HG02885 (cell line): Measurements from ENCODE around the gene MT1H.

Experiments
- ATAC-seq: cut with Tn5 transposase; IDR thresholded peaks from one replicate; pipeline ENCODE4 v1.9.1; 2021; ENCODE audit warnings: mild to moderate bottlenecking; ENCODE audit not compliant: unreplicated experiment, poor library complexity

MT1H gene

DNA sequence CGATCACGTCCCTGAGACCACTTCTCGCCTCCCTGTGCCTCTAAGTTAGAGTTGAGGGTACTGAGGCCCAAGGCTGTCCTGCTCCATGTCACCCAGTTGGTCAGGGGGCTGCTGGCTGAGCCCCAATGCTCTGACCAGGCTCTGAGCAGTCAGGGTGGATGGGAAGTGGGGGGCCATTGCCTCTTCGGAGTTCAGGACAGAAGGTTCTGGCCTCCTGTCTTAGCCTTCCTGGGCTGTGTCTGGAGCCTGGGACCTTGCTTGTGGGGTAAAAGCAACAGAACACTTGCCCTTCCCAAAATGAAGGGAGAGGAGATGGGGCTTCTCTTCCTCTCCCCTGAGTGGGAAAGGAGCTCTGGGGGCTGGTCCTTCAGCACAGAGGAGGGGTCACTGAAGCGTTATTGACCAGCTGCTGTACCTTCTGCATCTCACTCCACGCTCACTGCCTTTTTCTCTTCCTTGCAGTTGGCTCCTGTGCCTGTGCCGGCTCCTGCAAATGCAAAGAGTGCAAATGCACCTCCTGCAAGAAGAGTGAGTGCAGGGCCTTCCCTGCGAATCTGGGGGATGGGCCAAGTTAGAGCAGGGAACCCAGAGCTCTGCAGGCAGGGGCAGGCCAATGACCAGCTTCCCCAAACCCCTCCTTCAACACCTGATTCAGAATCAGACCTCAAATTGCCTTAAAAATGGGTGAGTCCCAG is 13.2 kb downstream of the MT1H start:
- ATAC-seq: no peak

GRCh38 chr16:56683424-56684172 is 14.0 kb downstream of the MT1H start:
- no peak for ATAC-seq

GRCh38 chr16:56684256-56684925 is 14.8 kb downstream of the MT1H start:
- no peak for ATAC-seq

- ATAC-seq: no peak
Observed at GRCh38 chr16:56684926-56685590, 15.4 kb downstream of the MT1H start.

GRCh38 chr16:56686758-56687157 is 17.1 kb downstream of the MT1H start:
- no peak for ATAC-seq

GRCh38 chr16:56688762-56689161 is 19.1 kb downstream of the MT1H start:
- no peak for ATAC-seq

DNA sequence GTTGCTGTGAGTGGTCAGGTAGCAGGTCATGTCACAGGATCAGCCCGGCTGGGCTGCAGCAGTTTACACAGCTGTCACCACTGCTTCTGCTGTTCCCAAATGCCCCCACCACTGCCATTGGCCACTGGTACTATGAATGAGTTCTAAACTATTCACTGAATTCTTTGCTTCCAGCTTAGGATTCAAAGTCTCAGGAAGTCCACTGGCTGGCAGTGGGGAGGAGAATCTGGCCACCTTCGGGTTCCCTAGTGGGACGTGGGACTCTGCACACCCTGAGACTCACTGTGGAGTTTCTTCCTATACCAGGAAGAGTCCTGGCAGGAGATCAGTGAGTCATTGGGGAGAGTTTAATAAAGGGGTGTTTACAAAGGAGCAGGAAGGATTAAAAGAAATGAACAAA is 19.6 kb downstream of the MT1H start:
- no peak for ATAC-seq

DNA sequence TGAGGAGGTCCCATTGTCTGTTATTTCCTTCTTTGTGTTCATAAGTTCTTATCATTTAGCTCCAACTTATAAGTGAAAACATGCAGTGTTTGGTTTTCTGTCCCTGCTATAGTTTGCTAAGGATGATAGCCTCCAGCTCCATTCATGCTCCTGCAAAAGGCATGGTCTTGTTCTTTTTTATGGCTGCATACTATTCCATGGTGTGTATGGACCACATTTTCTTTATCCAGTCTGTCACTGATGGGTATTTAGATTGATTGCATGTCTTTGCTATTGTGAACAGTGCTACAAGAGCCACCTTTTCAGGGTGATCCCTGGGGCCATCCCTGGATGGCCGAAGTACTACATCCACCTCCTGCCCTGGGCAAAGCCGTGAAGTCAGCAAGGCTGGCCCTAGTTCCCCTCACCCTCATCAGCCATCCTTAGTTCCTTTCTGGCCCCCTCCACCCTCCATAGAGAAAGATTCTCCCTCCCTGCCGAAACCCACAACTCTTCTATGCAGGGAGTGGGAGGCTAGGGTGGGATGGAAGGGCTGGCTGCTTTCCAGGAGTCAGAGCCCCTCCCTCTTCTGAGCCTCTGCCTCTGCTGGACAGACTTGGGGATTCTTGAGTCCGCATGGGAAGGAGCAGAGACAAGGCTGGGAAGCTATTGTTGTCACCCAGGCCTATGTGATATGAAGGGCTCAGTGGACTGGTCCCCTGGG is 21.0 kb downstream of the MT1H start:
- no peak for ATAC-seq

DNA sequence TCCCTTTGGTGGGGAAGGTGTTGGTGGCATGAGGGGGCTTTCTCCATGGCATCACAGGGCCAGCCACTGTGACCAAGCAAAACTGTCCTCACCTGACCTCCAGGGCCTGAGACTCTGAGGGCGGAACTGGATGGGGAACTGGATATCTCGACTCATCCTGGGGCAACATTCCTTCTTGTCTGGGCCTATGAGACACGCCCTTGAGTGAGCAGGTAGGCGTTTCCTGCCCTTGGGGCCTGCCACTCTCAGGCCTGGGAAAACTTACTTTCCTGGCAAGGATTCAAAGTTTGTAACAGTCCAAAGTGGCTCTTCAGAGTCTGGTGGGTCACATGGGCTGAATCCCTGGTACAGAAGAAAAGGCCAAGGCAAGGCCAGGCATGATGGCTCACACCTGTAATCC is 22.3 kb downstream of the MT1H start:
- no peak for ATAC-seq

- ATAC-seq: no peak
Observed at GRCh38 chr16:56695246-56695645, 25.6 kb downstream of the MT1H start.

DNA sequence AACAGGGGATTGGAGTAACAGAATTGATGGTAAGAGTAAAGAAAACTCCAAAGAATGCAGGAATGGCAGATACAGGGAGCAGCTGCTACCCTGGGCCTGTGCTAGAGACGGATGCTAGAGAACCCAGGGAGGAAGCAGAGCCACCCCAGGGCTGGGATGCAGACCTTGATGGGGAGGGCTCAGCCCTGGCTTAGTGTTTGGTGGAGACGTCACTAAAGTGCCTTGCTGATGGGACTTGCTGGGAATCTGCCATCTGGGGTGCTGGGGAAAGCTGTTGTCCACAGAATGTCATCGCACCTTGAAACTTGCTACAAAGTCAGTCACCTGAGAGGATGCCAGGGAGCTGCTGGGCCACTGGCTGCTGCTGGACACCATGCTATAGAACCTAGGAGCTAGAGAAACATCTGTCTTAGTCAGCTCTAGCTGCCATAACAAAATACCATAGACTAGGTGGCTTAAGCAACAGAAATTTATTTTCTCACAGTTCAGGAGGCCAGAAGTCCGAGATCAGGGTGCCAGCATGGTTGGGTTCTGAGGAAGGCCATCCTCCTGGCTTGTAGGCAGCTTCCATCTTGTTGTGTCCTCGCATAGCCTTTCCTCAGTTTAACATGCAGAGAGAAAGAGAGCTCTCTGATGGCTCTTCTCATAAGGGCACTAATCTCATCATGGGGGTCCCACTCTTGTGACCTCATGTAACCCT is 28.0 kb downstream of the MT1H start:
- no peak for ATAC-seq

DNA sequence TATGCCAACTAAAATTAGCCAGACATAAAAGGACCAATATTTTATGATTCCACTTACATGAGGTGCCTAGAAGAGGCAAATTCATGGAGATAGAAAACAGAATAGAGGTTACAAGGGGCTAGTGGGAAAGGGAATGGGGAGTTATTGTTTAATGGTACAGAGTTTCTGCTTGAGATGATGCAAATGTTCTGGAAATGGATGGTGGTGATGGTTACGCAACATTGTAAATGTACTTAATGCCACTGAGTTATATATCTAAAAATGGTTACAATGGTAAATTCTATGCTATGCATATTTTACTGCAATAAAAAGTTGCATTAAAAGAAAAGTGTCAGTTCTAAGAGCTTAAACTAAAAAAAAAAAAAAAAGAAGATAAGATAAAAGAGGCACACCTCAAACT is 30.6 kb downstream of the MT1H start:
- ATAC-seq: no peak

- ATAC-seq: no peak
Observed at GRCh38 chr16:56700631-56701030, 31.0 kb downstream of the MT1H start.

GRCh38 chr16:56701534-56701933 is 31.9 kb downstream of the MT1H start:
- no peak for ATAC-seq

GRCh38 chr16:56702836-56703235 is 33.2 kb downstream of the MT1H start:
- ATAC-seq: no peak

DNA sequence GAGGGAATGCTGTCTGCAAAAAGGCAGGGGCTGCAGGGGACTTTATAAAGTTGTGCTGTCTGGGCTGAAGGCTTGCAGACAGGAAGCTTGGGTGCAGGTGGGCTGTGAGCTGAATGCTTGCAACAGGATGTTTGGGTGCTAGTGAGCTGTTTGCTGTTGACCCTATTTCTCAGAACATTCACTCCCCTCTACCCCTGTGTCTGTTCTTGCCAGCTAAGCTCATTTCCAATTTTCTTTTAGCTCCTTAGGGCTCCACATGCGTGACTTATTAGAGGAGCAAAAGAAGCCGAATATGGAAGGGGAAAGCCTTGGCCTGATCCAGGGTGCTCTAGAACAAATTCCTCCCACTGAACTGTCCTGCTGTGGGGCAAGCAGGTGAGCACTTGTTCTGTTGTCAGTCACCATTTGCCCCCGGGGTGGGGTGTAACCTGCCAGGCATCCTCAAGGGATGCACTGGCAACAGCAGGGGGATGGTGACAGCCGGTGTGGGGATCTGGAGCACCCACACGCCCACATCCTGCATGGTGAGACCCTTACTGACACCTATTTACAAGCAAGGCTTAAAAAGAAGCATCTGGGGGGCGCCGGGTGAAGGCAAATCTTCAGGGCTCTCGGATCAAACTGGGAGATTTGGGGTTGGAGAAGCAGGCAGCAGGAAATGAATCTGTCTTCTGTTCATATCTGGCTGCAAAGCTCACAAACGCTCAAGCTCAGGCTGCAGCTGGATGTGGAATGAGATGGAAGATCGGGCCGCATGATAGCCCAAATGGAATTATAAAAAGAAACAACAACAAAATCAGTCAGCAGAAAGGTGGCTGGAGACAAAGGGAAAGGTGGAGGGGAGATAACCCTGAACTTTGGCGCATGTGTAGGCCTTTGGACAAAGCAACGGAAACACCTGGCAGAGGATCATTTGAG is 39.2 kb downstream of the MT1H start:
- ATAC-seq: no peak

- no peak for ATAC-seq
Observed at GRCh38 chr16:56709443-56710040, 39.9 kb downstream of the MT1H start.

- ATAC-seq: no peak
Observed at GRCh38 chr16:56710181-56710737, 40.6 kb downstream of the MT1H start.
